MM.1S (cell line): ENCODE data around the gene SCAMP4.

Source experiments
- DNase-seq: peaks from one replicate; pipeline ENCODE4 v3.0.0-alpha.2; 2015
- H2AFZ ChIP-seq: fragments of 300-600 bp; sonication (generic); 2 replicates; pipeline ENCODE4 v1.6.0; 2016; ENCODE audit warnings: antibody characterized with exemption, low read length
- H3F3A ChIP-seq: fragments of 300-600 bp; sonication (generic); 2 replicates; pipeline ENCODE4 v1.6.1; 2016; ENCODE audit warnings: mild to moderate bottlenecking, antibody characterized with exemption, low read length, moderate library complexity, mixed read lengths; ENCODE audit not compliant: insufficient read depth
- H3K27ac ChIP-seq: fragments of 300-600 bp; sonication (generic); 2 replicates; pipeline ENCODE4 v1.5.1; 2016; ENCODE audit warnings: mild to moderate bottlenecking, low read length
- H3K27me3 ChIP-seq: fragments of 300-600 bp; sonication (generic); replicated peaks from 2 replicates; pipeline ENCODE4 v1.6.0; 2016; ENCODE audit warnings: low read length; ENCODE audit not compliant: insufficient read depth
- H3K36me3 ChIP-seq: fragments of 300-600 bp; sonication (generic); replicated peaks from 2 replicates; pipeline ENCODE4 v1.6.1; 2016; ENCODE audit warnings: mild to moderate bottlenecking, low read length, mixed read lengths; ENCODE audit not compliant: insufficient read depth
- H3K4me1 ChIP-seq: fragments of 300-600 bp; sonication (generic); 2 replicates; pipeline ENCODE4 v1.6.1; 2016; ENCODE audit warnings: low read length, mixed read lengths
- H3K4me2 ChIP-seq: fragments of 300-600 bp; sonication (generic); 2 replicates; pipeline ENCODE4 v1.6.0; 2016; ENCODE audit warnings: low read depth, low read length
- H3K4me3 ChIP-seq: fragments of 300-600 bp; sonication (generic); 2 replicates; pipeline ENCODE4 v1.5.1; 2016; ENCODE audit warnings: low read length, mixed read lengths
- H3K79me2 ChIP-seq: fragments of 300-600 bp; sonication (generic); 2 replicates; pipeline ENCODE4 v1.6.1; 2016; ENCODE audit warnings: mixed run types, low read length, mixed read lengths
- H3K9ac ChIP-seq: fragments of 300-600 bp; sonication (generic); 2 replicates; pipeline ENCODE4 v1.6.1; 2016; ENCODE audit warnings: low read length, mixed read lengths
- H3K9me2 ChIP-seq: fragments of 300-600 bp; sonication (generic); replicated peaks from 2 replicates; pipeline ENCODE4 v1.6.1; 2016; ENCODE audit warnings: mild to moderate bottlenecking, low read length, mixed read lengths; ENCODE audit not compliant: insufficient read depth
- H3K9me3 ChIP-seq: fragments of 300-600 bp; sonication (generic); replicated peaks from 2 replicates; pipeline ENCODE4 v1.6.1; 2016; ENCODE audit warnings: mild to moderate bottlenecking, low read length, mixed read lengths; ENCODE audit not compliant: insufficient read depth
- H4K20me1 ChIP-seq: fragments of 300-600 bp; sonication (generic); 2 replicates; pipeline ENCODE4 v1.6.1; 2016; ENCODE audit warnings: mild to moderate bottlenecking, low read length, moderate library complexity, mixed read lengths; ENCODE audit not compliant: insufficient read depth
- EZH2 ChIP-seq: fragments of 300-600 bp; sonication (generic); optimal IDR thresholded peaks from 2 replicates; pipeline ENCODE3; 2017; ENCODE audit warnings: low read depth, mild to moderate bottlenecking, antibody characterized with exemption, low read length, mixed read lengths
- EZH2phosphoT487 ChIP-seq: fragments of 300-600 bp; sonication (generic); IDR thresholded peaks from 2 replicates; pipeline ENCODE4 v1.6.1; 2018; ENCODE audit warnings: antibody characterized with exemption, low read length
- TF ChIP-seq, protein P1 (sequence below): fragments of 300-600 bp; sonication (generic); IDR thresholded peaks from 2 replicates; pipeline ENCODE4 v1.5.1; 2016; ENCODE audit warnings: antibody characterized with exemption, low read length, mixed read lengths

The SCAMP4 gene

DNA sequence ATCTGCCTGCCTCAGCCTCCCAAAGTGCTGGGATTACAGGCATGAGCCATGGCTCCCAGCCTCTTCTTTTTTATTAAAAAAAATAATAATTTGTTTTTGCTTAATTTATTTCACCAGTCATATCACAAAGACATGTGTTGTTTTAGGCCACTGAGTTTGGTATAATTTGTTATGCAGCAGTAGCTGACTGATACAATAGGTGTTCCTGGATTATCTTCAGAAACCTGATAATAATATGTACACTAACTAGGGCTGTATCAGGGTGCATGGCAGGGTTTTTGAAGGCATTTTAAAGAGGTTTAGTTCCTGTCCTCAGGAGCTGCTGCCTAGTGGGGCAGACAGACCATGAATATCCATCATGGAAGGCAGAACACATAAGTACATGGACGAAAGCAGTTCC lies 26.2 kb downstream of the SCAMP4 start:
- peaks cover 5% of the 10 kb centered on the region; the same call in 1 of the 2 replicates for H3K4me1 ChIP-seq
- H3K27me3 ChIP-seq, result no peaks in the 10 kb centered on the region; the same call in 1 of the 2 replicates
- no peak overlapping the region for H3K4me2 ChIP-seq
- no peak for TF ChIP-seq EZH2phosphoT487
- TF ChIP-seq, protein P1, sequence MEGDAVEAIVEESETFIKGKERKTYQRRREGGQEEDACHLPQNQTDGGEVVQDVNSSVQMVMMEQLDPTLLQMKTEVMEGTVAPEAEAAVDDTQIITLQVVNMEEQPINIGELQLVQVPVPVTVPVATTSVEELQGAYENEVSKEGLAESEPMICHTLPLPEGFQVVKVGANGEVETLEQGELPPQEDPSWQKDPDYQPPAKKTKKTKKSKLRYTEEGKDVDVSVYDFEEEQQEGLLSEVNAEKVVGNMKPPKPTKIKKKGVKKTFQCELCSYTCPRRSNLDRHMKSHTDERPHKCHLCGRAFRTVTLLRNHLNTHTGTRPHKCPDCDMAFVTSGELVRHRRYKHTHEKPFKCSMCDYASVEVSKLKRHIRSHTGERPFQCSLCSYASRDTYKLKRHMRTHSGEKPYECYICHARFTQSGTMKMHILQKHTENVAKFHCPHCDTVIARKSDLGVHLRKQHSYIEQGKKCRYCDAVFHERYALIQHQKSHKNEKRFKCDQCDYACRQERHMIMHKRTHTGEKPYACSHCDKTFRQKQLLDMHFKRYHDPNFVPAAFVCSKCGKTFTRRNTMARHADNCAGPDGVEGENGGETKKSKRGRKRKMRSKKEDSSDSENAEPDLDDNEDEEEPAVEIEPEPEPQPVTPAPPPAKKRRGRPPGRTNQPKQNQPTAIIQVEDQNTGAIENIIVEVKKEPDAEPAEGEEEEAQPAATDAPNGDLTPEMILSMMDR, result no peak
- TF ChIP-seq EZH2, result no peak
- H3K9ac ChIP-seq, result no peak overlapping the region
- H3K27ac ChIP-seq, result no peak overlapping the region
- no peak for DNase-seq
- H3K36me3 ChIP-seq, result no peaks in the 10 kb centered on the region
- no peak overlapping the region for H2AFZ ChIP-seq
- H3K4me3 ChIP-seq, result no peak overlapping the region
- H3K79me2 ChIP-seq, result no peaks in the 10 kb centered on the region
- no peaks in the 10 kb centered on the region for H4K20me1 ChIP-seq
- no peaks in the 10 kb centered on the region for H3K9me3 ChIP-seq
- 0 out of 2 replicates have a peak, but pooled peaks cover 3% of the 10 kb centered on the region for H3F3A ChIP-seq
- no peaks in the 10 kb centered on the region for H3K9me2 ChIP-seq

DNA sequence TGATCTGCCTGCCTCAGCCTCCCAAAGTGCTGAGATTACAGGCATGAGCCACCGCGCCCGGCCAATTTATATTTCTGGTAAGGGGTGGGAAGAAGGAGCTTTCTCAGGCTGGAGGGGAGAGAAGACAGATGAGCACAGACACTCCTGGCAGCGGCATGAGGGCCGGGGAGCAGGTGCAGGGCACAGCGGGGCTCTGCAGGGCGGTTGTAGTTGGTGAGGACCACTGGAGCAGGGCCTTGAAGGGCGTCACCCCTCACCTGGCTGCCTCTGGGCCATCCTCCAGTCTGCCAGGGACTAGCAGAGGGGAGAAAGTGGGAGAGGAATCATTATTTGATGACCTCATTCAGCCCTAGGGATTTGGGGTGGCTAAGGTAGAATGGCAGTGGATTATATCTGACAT lies 27.2 kb downstream of the SCAMP4 start:
- no peak overlapping the region for H3K9ac ChIP-seq

DNA sequence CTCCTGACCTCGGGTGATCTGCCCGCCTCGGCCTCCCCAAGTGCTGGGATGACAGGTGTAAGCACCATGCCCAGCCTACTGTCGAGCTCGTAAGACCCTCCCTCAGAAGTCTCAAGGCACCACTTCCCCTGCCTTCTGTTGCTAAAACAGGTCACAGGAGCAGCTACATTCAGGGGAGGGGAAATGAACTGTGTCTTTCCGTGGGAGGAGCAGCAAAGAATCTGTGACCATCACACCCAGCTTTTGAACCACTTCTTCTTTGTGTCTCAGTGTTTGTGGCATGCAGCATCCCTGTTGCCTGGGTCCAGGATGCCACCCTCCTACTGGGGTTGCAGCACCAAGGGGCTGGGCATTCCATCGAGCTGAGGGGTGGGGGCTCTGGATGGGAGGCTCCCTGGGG lies 28.0 kb downstream of the SCAMP4 start:
- H3K36me3 ChIP-seq, result no peaks in the 10 kb centered on the region
- H3K27ac ChIP-seq, result no peak overlapping the region
- H3K4me2 ChIP-seq, result no peak overlapping the region
- H3K9me3 ChIP-seq, result no peaks in the 10 kb centered on the region
- no peaks in the 10 kb centered on the region for H3K9me2 ChIP-seq
- H3K4me1 ChIP-seq, result peaks cover 5% of the 10 kb centered on the region; the same call in 1 of the 2 replicates
- no peak overlapping the region for H3K4me3 ChIP-seq
- DNase-seq, result no peak
- TF ChIP-seq, protein P1, result no peak
- no peak for TF ChIP-seq EZH2phosphoT487
- no peak for TF ChIP-seq EZH2
- no peaks in the 10 kb centered on the region; the same call in 1 of the 2 replicates for H3K27me3 ChIP-seq
- H3F3A ChIP-seq, result 0 out of 2 replicates have a peak, but pooled peaks cover 3% of the 10 kb centered on the region
- H3K79me2 ChIP-seq, result no peaks in the 10 kb centered on the region
- H4K20me1 ChIP-seq, result no peaks in the 10 kb centered on the region
- H3K9ac ChIP-seq, result no peak overlapping the region
- H2AFZ ChIP-seq, result no peak overlapping the region

More for the DNA sequence above, 27.2 kb downstream of the SCAMP4 start:
- Histone ChIP-seq H3K9me3 (no peaks in the 10 kb centered on the region), H3K79me2 (no peaks in the 10 kb centered on the region), H3K27me3 (no peaks in the 10 kb centered on the region; the same call in 1 of the 2 replicates), H3K4me2 (no peak overlapping the region), H3K9me2 (no peaks in the 10 kb centered on the region), H3K4me3 (no peak overlapping the region), H3F3A (0 out of 2 replicates have a peak, but pooled peaks cover 3% of the 10 kb centered on the region), H3K4me1 (peaks cover 5% of the 10 kb centered on the region; the same call in 1 of the 2 replicates), H4K20me1 (no peaks in the 10 kb centered on the region), H2AFZ (no peak overlapping the region), H3K36me3 (no peaks in the 10 kb centered on the region), H3K27ac (no peak overlapping the region)
- TF ChIP-seq EZH2 (no peak), EZH2phosphoT487 (no peak)
- TF ChIP-seq, protein P1, result no peak
- no peak for DNase-seq
